Left kidney (tissue), 2 donors: ENCODE measurements around the gene PRG3. TPM values are rescaled to one million over a fixed set of nuclear protein-coding genes. Genes with fewer than 3 reads are reported as not detected.
"Not testable (repeated sequence)": the region's sequence is repeated elsewhere in the genome, so short reads cannot be mapped to it uniquely, and the experiment has no call there.

ENCODE experiments used
- DNase-seq: peaks from one replicate; pipeline ENCODE4 v3.0.0-alpha.2; 2013
- polyA plus RNA-seq: library from polyadenylated mRNA; unstranded; fragments of 120-200 nt; gene quantifications from one replicate; pipeline ENCODE4 v1.2.1, GENCODE V29; 2013; ENCODE audit not compliant: insufficient read length

PRG3 gene
- polyA plus RNA-seq, 1 donor: 0.48 TPM

GRCh38 chr11:57408771-57409170, 27.8 kb upstream of the PRG3 start:
- no peak for DNase-seq

GRCh38 chr11:57407941-57408475, 27.1 kb upstream of the PRG3 start:
- DNase-seq: no peak

GRCh38 chr11:57407010-57407920, 26.3 kb upstream of the PRG3 start:
- DNase-seq: no peak

GRCh38 chr11:57406337-57406904, 25.5 kb upstream of the PRG3 start:
- DNase-seq: no peak

- DNase-seq: no peak
These were observed 24.4 kb upstream of the PRG3 start for GRCh38 chr11:57405271-57405860.

GRCh38 chr11:57403802-57404147, 22.8 kb upstream of the PRG3 start:
- no peak for DNase-seq

- not testable (repeated sequence) for DNase-seq
These were observed 22.3 kb upstream of the PRG3 start for GRCh38 chr11:57403003-57403801.

GRCh38 chr11:57402188-57403002, 21.4 kb upstream of the PRG3 start:
- no peak for DNase-seq

GRCh38 chr11:57399972-57400578, 19.1 kb upstream of the PRG3 start:
- DNase-seq: no peak

- DNase-seq: no peak
These were observed 18.3 kb upstream of the PRG3 start for GRCh38 chr11:57399221-57399620.

- no peak for DNase-seq
These were observed 16.5 kb upstream of the PRG3 start for GRCh38 chr11:57397394-57397990.

GRCh38 chr11:57396744-57397143, 15.8 kb upstream of the PRG3 start:
- no peak for DNase-seq

GRCh38 chr11:57395905-57396623, 15.1 kb upstream of the PRG3 start:
- no peak for DNase-seq

- DNase-seq: no peak
These were observed 13.4 kb upstream of the PRG3 start for GRCh38 chr11:57394203-57394965.

GRCh38 chr11:57392763-57393105, 11.8 kb upstream of the PRG3 start:
- no peak for DNase-seq

GRCh38 chr11:57392066-57392762, 11.3 kb upstream of the PRG3 start:
- no peak for DNase-seq

GRCh38 chr11:57391539-57391938, 10.6 kb upstream of the PRG3 start:
- DNase-seq: no peak

- DNase-seq: no peak
These were observed 10.2 kb upstream of the PRG3 start for GRCh38 chr11:57391111-57391510.
